Stomach (tissue), 9 donors: Measurements from ENCODE around the gene CYB5D1. TPM values are rescaled to one million over a fixed set of nuclear protein-coding genes. Genes with fewer than 3 reads are reported as not detected.
A peak's percentile ranks its signal among the peaks of the same experiment; 100 is the strongest.

ENCODE experiments used
- DNase-seq, 2 donors: peaks; one replicate each; pipeline versions ENCODE4 v3.0.0 to v3.0.0-alpha.2; 2013 to 2019
- H3K27ac ChIP-seq, 5 donors: fragments of 200-600 bp in 4 of 5; sonication (generic) in 4 of 5; one replicate each; pipeline ENCODE4 v1.5.1; 2013 to 2019; ENCODE audit warnings: mild to moderate bottlenecking in 1 of 5, moderate library complexity in 1 of 5
- H3K27me3 ChIP-seq, 3 donors: fragments of 200-600 bp; sonication (generic); one replicate each; pipeline ENCODE4 v1.5.1; 2017 to 2019; ENCODE audit warnings: mixed run types in 1 of 3
- H3K36me3 ChIP-seq, 4 donors: fragments of 200-600 bp; sonication (generic); 1 replicate in 3 of 4; 2 replicates in 1 of 4; pipeline ENCODE4 v1.5.1; 2016 to 2019
- H3K4me1 ChIP-seq, 4 donors: fragments of 200-600 bp; sonication (generic); one replicate each; pipeline ENCODE4 v1.5.1; 2016 to 2019
- H3K4me3 ChIP-seq, 4 donors: fragments of 200-600 bp; sonication (generic) in 3 of 4; one replicate each; pipeline ENCODE4 v1.5.1; 2016 to 2019; ENCODE audit warnings: mild to moderate bottlenecking in 1 of 4
- H3K9me3 ChIP-seq, 4 donors: fragments of 200-600 bp; sonication (generic); one replicate each; pipeline ENCODE4 v1.5.1; 2016 to 2019
- CTCF ChIP-seq, 7 experiments: fragments of 450-650 bp in 4 of 7; fragments of 200-600 bp in 3 of 7; sonication (generic) in 3 of 7; IDR thresholded peaks; one replicate each; pipeline ENCODE4 v1.5.1; 2016 to 2019; ENCODE audit warnings: antibody characterized with exemption in 7 of 7, control low read depth in 2 of 7, mild to moderate bottlenecking in 1 of 7
- EP300 ChIP-seq: sonication (generic); formaldehyde crosslinking; IDR thresholded peaks from one replicate; pipeline ENCODE4 v1.6.1; 2017; ENCODE audit warnings: antibody characterized with exemption
- POLR2A ChIP-seq, 4 donors: fragments of 450-650 bp; IDR thresholded peaks; one replicate each; pipeline ENCODE4 v1.6.1; 2016; ENCODE audit warnings: antibody characterized with exemption in 4 of 4, control low read depth in 2 of 4, mild to moderate bottlenecking in 1 of 4, moderate library complexity in 1 of 4
- POLR2AphosphoS5 ChIP-seq, 3 donors: sonication (generic); formaldehyde crosslinking; IDR thresholded peaks; one replicate each; pipeline ENCODE4 v1.6.1; 2016; ENCODE audit warnings: antibody characterized with exemption in 3 of 3
- WGBS, 5 donors: extraction: QIAGEN DNeasy Blood & Tissue Kit in 3 of 5; methylation state at CpG; one replicate each; pipeline versions ENCODE4 v1.1.5 to v1.1.7; 2013 to 2018; 5-methylcytosine and 5-hydroxymethylcytosine counted together
- intact Hi-C: fragments of 100-400 bp; cut with DNase I; formaldehyde crosslinking; loops from one replicate; pipeline ENCODE4 v1.15.1; 2023; ENCODE audit warnings: low total_unique reads
- polyA plus RNA-seq, 3 donors: library from polyadenylated mRNA; stranded (reverse); fragments of 200-250 nt; gene quantifications; one replicate each; pipeline ENCODE4 v1.2.3, GENCODE V29; 2013
- total RNA-seq, 5 donors: library from RNA; depleted of rRNA; stranded (reverse); fragments of >200 nt; gene quantifications; one replicate each; pipeline versions ENCODE4 v1.1.0 to v1.2.3, GENCODE V29; 2014 to 2016
- donor health status: healthy with polysubstance abuse.
- donor health status: Bipolar disorder and iron deficiency.
- donor health status: healthy.

CYB5D1 gene
- total and polyA plus RNA-seq, 8 donors, result 1.8 to 12.0 (median 4.9) TPM; not detected in 1

GRCh38 chr17:7882068-7882467 lies 24.3 kb downstream of the CYB5D1 start:
- WGBS, 5 donors, result 64 to 78% (median 73%) methylated on average over 7 of the region's 7 CpGs
- H3K9me3 ChIP-seq, result no peaks in the 10 kb centered on the region
- H3K36me3 ChIP-seq, result peaks cover 4 to 41% (median 27%) of the 10 kb centered on the region in 4 donors
- no peak overlapping the region for H3K4me3 ChIP-seq
- peak overlapping the region in 4 of 5 donors; percentile 95 to 98 (median 98) for H3K27ac ChIP-seq
- no peak for DNase-seq
- intact Hi-C loops, result no loop called here
- H3K4me1 ChIP-seq, result peaks cover 8 to 62% (median 45%) of the 10 kb centered on the region in 4 donors
- TF ChIP-seq POLR2A (IDR thresholded peaks at IDR 0.05), result no peak
- no peak for TF ChIP-seq POLR2AphosphoS5 (IDR thresholded peaks at IDR 0.05)
- TF ChIP-seq EP300, result no peak
- TF ChIP-seq CTCF (IDR thresholded peaks at IDR 0.05), result no peak
- H3K27me3 ChIP-seq, result no peaks in the 10 kb centered on the region

GRCh38 chr17:7882629-7883028 lies 24.8 kb downstream of the CYB5D1 start:
- DNase-seq, result no peak
- Histone ChIP-seq H3K4me3 (no peak overlapping the region), H3K36me3 (peaks cover 4 to 41% (median 26%) of the 10 kb centered on the region in 4 donors), H3K27ac (peak overlapping the region in 4 of 5 donors; percentile 95 to 98 (median 98)), H3K4me1 (peaks cover 8 to 66% (median 49%) of the 10 kb centered on the region in 4 donors), H3K27me3 (no peaks in the 10 kb centered on the region), H3K9me3 (no peaks in the 10 kb centered on the region)
- TF ChIP-seq EP300 (no peak), POLR2A (IDR thresholded peaks at IDR 0.05) (no peak), POLR2AphosphoS5 (IDR thresholded peaks at IDR 0.05) (no peak), CTCF (IDR thresholded peaks at IDR 0.05) (no peak)
- intact Hi-C loops, result no loop called here
- 64 to 81% (median 76%) methylated on average over 3 of the region's 3 CpGs for WGBS, 5 donors

DNA sequence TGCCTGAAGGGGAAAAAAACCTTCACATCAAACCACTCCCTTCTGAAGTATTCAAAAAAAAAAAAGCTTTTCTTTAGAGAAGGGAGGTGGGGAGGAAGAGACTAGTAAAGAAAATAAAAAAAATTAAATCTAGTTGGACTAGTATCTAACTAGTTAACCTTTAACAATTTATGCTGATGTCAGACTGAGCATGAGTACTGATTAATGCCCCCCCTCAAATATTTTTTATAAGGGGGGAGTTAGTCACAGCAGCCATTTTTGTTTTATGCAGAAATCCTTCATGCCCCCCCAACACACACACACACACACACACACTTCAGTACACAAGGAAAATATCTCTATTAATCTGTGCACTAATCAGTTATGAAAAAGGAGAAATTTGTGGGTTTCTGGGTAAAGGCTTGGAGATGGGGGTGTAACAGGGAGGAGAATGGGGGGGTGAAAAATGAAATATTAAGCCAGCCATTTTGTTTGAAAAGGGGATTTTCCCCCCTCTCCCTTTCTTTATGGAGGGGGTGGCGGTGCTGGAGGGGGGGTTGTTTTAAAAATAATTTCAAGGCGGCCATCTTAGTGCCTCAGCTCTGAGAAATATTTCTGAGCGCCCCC lies 26.1 kb downstream of the CYB5D1 start:
- peaks cover 21 to 78% (median 61%) of the 10 kb centered on the region in 4 donors for H3K4me1 ChIP-seq
- no peak for TF ChIP-seq EP300
- TF ChIP-seq POLR2A (IDR thresholded peaks at IDR 0.05), result no peak
- no peak for TF ChIP-seq POLR2AphosphoS5 (IDR thresholded peaks at IDR 0.05)
- no peak for TF ChIP-seq CTCF (IDR thresholded peaks at IDR 0.05)
- no peaks in the 10 kb centered on the region for H3K9me3 ChIP-seq
- 0 to 9% (median 5%) methylated on average over 3 of the region's 3 CpGs for WGBS, 5 donors
- peak overlapping the region in 4 of 5 donors; percentile 95 to 98 (median 98) for H3K27ac ChIP-seq
- intact Hi-C loops, result no loop called here
- peak in 1 of 2 donors; percentile 83 for DNase-seq
- H3K4me3 ChIP-seq, result peak overlapping the region; percentile 78 to 93 (median 84)
- H3K27me3 ChIP-seq, result no peaks in the 10 kb centered on the region
- peaks cover 4 to 34% (median 21%) of the 10 kb centered on the region in 4 donors for H3K36me3 ChIP-seq

GRCh38 chr17:7884581-7885366 lies 27.0 kb downstream of the CYB5D1 start:
- peak overlapping the region; percentile 78 to 93 (median 84) for H3K4me3 ChIP-seq
- H3K36me3 ChIP-seq, result peaks cover 4 to 26% (median 17%) of the 10 kb centered on the region in 4 donors
- peak; percentile 28 to 57 for DNase-seq
- peak overlapping the region; percentile 95 to 98 (median 97) for H3K27ac ChIP-seq
- H3K9me3 ChIP-seq, result no peaks in the 10 kb centered on the region
- no peak for TF ChIP-seq EP300
- TF ChIP-seq CTCF (IDR thresholded peaks at IDR 0.05), result no peak
- TF ChIP-seq POLR2A (IDR thresholded peaks at IDR 0.05), result no peak
- no peak for TF ChIP-seq POLR2AphosphoS5 (IDR thresholded peaks at IDR 0.05)
- no peaks in the 10 kb centered on the region for H3K27me3 ChIP-seq
- intact Hi-C loops, result no loop called here
- peaks cover 30 to 84% (median 70%) of the 10 kb centered on the region in 4 donors for H3K4me1 ChIP-seq
- WGBS, 5 donors, result 0 to 6% (median 1%) methylated on average over 5 to 64 of the region's 100 CpGs
